HG02884 (cell line): ENCODE measurements around the gene MAN2A2.
"Not testable (repeated sequence)": the region's sequence is repeated elsewhere in the genome, so short reads cannot be mapped to it uniquely, and the experiment has no call there.

Experiments
- ATAC-seq: cut with Tn5 transposase; IDR thresholded peaks from one replicate; pipeline ENCODE4 v1.9.1; 2021; ENCODE audit warnings: mild to moderate bottlenecking, moderate library complexity; ENCODE audit not compliant: unreplicated experiment

The MAN2A2 gene

DNA sequence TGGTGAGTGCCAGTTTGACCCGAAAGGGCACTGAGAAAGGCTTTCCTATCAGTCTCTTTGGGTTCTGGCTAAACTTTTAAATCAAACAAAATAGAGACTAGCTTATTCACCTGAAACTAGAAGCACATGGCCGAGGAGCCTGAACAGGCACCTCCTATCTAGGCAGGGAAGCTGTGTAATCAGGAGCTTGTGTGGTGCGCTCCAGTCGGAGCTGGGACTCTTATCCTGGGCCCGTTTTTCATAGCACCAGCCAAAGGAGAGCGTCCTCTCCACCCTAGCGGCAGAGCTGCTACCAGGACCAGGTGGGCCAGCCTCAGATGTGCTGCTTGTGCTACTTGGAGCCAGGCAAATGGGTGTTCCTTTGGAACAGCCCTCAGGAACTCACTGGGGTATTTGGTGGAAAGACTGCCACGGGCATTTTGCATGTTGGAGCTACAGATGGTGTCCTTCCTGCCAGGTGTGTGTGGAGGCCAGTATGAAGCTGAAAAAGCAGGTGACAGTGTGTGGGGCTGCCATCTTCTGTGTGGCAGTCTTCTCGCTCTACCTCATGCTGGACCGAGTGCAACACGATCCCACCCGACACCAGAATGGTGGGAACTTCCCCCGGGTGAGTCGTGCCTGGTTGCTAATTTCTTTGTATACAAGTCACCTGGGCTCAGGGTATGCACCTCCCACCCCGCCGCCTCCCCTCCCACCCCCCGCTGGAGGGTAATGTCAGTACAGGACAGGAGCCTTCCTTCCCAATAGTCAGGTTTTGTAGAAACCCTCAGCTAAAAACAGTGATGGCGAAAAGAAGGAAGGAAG is 833 bp downstream of the MAN2A2 start:
- no peak for ATAC-seq

DNA sequence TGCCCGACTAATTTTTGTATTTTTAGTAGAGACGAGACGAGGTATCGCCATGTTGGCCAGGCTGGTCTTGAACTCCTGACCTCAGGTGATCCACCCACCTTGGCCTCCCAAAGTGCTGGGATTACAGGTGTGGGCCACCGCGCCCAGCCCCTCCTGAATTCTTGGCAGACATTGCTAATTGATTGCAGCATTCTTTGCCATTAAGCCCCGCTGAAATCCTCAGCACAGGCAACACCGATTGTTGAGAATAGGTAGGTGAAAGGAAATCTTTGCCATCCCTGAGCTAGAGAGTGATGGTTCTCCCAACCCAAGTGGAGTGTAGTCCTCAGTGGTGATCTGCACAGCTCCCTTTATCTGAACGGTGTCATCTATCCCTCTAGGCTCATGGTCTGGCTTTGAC is 1.6 kb downstream of the MAN2A2 start:
- no peak for ATAC-seq

DNA sequence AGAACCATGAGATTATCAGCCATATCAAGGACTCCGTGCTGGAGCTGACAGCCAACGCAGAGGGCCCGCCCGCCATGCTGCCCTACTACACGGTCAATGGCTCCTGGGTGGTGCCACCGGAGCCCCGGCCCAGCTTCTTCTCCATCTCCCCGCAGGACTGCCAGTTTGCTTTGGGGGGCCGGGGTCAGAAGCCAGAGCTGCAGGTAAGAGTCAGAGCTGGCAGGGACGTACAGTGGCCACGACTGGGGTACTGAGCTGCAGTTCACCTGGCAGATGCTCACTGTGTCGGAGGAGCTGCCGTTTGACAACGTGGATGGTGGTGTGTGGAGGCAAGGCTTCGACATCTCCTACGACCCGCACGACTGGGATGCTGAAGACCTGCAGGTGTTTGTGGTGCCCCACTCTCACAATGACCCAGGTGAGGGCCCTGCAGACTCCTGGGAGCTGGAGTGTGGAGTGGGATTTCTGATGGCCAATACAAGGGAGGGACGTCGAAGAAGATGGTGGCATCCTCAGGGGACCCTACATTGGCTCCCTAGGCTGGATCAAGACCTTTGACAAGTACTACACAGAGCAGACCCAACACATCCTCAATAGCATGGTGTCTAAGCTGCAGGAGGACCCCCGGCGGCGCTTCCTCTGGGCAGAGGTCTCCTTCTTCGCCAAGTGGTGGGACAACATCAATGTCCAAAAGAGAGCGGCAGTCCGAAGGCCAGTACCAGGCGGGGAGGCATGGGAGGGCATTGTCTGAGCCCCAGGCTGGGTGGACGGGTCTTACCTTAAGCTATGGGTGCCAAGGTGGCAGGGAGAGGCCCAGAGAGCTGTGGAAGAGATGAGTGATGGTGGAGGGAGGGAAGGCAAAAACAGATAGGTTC is 2.4 kb downstream of the MAN2A2 start:
- ATAC-seq = no peak

DNA sequence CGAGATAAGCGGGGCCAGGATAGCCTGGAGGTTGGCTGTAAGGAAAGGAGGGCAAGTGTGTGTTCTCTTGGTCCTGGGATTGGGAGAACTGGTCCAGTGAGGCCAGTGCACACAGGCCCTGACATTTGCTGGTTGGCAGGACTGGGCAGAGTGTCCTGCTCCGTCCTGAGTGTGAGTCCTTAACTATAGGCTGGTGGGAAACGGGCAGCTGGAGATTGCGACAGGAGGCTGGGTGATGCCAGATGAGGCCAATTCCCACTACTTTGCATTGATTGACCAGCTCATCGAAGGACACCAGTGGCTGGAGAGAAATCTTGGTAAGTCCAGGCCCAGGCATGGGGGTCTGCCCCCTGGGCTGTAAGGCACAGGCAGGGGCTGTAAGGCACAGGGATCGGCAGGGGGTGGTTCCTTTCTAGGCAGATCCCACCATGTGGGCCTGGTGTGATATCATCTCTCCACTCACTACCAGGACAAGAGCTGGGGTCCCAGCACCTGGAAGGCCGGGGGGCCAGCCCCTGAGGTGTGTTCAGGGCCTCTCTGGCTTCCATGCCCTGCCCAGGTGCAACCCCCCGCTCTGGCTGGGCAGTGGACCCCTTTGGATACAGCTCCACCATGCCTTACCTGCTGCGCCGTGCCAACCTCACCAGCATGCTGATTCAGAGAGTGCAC is 3.2 kb downstream of the MAN2A2 start:
- no peak for ATAC-seq

DNA sequence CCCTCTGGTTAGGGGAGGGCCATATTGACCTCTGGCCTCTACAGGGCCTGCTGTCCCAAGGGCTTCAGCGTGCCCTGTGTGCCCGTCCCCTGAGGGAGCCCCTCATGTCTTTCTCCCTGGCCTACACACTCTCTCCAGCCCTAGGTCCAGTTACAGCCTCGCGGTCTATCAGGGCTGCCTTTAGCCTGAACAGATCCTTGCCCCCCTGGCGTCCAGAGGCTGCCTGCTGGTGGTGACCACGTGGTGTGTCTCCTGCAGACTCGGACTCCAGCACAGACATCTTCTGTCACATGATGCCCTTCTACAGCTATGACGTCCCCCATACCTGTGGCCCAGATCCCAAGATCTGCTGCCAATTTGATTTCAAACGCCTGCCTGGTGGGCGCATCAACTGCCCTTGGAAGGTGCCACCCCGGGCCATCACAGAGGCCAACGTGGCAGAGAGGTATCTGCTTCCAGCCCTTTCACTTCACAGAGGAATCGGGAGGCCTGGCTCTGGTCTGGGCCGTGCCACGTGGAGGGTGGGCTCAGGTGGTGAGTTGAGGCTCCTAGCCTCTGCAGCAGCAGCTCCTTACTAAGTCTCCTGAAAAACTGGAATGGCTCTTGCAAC is 4.1 kb downstream of the MAN2A2 start:
- ATAC-seq = no peak

DNA sequence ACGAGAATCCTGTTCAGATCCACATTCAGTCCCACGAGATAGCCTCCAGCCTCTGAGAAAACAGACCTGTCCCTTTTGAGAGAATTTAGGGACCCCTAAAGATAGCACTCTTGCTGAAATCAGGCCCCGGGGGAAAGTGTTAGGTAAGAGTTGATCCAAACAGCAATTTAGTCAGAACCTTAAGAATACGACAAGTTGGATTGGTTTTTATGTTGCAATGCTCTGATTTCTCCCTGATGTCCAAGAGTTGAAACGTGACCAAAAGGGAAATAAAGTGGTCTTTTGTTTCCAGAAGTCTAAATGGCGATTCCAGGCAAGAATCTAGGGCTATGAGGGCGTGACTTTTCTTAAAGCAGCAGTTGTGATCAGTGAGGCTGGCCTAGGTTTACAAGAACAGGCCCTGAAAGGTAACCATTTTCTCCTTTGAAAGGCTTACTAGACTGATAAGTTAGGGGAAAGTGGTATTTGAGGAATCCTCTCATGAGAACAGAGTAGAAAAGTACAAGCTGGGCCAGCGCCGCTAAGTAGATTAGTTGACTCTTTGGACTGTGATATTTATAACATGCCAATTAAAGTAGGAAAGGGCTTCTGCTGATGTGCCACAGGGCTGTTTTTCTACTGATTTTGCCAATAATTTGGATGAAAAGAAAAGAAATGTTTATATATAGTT is 4.9 kb downstream of the MAN2A2 start:
- no peak for ATAC-seq

DNA sequence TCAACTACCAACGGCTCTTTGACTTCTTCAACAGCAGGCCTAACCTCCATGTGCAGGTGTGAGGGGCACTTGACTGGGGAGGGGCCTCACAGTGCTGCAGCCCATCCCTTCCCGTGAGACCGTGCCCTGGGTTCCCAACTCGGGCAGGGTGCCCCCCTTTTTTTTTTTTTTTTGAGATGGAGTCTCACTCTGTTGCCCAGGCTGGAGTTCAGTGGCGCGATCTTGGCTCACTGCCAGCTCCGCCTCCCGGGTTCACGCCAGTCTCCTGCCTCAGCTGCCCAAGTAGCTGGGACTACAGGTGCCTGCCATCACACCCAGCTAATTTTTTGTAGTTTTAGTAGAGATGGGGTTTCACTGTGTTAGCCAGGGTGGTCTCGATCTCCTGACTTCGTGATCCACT is 6.3 kb downstream of the MAN2A2 start:
- not testable (repeated sequence) for ATAC-seq

DNA sequence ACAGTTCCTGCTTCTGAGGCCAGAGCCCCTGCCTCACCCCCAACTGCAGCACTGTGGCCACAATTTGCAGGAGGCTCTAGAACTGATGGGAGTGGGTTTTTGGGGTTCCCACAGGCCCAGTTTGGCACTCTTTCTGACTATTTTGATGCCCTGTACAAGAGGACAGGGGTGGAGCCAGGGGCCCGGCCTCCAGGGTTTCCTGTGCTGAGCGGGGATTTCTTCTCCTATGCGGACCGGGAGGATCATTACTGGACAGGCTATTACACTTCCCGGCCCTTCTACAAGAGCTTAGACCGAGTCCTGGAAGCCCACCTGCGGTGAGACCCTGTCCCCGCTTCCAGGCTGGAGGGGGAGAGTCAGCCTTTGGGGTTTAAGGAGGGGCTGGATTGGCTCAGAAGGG is 6.9 kb downstream of the MAN2A2 start:
- ATAC-seq = no peak

DNA sequence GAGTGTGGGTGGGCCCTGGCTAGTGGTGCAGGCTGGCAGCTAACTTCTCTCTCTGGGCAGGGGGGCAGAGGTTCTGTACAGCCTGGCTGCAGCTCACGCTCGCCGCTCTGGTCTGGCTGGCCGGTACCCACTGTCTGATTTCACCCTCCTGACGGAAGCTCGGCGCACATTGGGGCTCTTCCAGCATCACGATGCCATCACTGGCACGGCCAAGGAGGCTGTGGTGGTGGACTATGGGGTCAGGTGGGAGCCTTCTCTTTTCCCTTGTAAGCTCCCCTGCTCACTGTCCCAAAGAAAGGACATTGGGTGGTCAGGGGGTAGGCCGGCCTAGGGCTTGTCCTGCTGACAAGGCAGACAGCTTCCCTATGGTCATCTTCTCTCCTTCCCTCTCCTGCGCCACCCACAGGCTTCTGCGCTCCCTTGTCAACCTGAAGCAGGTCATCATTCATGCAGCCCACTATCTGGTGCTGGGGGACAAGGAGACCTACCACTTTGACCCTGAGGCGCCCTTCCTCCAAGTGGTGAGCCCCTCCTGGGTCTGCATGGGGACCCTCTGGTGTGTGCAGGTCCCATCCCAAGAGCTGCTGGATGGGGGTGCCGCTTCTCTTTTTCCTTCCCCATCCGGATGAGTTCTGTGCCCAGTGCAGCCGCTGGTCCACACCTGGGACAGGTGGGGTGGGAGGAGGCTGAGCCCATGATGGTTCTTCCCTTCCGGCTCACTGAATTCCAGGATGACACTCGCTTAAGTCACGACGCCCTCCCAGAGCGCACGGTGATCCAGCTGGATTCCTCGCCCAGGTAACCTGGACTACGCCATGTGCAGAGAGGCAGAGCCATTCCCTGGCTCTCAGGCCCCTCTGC is 7.6 kb downstream of the MAN2A2 start:
- ATAC-seq = no peak

DNA sequence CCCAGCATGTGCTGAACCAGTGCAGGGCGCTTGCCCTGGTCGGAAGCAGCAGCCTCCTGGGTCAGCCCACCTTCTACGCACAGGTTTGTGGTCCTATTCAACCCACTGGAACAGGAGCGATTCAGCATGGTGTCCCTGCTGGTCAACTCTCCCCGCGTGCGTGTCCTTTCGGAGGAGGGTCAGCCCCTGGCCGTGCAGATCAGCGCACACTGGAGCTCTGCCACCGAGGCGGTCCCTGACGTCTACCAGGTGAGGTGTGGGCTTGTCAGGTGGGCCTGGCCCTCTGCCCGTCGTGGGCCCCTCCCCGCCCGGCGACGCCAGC is 8.2 kb downstream of the MAN2A2 start:
- no peak for ATAC-seq

DNA sequence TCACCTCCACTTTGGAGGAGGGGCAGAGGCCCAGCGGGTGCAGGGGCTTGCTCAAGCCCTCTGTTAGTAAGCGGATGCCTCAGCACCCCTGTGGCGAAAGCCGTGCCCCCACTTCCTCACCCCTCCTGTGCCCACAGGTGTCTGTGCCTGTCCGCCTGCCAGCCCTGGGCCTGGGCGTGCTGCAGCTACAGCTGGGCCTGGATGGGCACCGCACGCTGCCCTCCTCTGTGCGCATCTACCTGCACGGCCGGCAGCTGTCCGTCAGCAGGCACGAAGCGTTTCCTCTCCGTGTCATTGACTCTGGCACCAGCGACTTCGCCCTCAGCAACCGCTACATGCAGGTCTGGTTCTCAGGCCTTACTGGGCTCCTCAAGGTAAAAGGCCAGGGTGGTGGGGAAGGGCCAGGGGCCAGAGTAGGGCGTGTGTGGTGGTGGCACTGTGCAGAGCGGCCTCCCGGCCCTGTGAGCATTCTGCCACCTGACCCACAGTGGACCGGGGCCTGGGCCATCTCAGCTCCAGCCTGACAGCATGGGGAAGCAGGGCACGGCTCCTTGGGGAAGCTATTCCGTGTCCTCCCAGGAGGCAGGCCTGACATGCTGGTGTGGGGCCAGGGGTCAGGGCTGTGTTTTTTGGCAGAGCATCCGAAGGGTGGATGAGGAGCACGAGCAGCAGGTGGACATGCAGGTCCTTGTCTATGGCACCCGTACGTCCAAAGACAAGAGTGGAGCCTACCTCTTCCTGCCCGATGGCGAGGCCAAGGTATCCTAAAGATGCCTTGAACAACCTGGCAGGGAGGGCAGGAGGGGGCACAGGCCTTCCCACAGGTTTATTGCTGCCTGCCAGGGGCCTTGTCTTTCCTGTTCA is 9.0 kb downstream of the MAN2A2 start:
- no peak for ATAC-seq

DNA sequence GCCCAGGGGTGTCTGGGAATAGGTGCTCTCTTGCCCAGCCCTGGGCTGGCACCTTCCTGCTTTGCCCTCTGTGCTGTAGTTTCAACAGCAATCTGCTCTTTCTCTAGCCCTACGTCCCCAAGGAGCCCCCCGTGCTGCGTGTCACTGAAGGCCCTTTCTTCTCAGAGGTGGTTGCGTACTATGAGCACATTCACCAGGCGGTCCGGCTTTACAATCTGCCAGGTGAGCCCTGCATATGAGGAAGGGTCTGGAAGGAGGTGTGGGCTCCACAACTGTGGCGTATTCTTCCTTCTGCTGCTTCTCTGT is 9.6 kb downstream of the MAN2A2 start:
- no peak for ATAC-seq

DNA sequence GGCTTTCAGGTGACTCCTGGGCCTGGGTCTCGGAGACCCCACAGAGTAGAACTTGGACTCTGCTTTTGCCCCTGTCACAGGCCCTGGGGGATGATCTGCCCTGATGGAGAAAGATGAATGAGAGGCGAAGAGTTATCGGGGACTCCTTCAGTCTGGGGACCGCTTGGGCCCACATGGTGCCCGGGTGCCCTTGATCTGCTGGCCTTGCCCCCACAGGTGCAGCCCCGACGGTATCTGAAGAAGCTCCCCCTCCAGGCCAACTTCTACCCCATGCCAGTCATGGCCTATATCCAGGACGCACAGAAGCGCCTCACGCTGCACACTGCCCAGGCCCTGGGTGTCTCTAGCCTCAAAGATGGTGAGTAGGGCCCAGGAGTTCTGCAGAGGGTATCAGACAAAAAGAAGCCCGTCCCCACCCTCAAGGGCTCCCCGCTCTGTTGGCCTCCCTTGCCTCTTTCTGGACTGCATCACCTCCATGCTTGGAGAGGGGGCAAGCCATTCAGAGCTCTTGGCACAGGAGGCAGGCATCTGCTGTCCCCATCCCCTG is 10.4 kb downstream of the MAN2A2 start:
- ATAC-seq = no peak

DNA sequence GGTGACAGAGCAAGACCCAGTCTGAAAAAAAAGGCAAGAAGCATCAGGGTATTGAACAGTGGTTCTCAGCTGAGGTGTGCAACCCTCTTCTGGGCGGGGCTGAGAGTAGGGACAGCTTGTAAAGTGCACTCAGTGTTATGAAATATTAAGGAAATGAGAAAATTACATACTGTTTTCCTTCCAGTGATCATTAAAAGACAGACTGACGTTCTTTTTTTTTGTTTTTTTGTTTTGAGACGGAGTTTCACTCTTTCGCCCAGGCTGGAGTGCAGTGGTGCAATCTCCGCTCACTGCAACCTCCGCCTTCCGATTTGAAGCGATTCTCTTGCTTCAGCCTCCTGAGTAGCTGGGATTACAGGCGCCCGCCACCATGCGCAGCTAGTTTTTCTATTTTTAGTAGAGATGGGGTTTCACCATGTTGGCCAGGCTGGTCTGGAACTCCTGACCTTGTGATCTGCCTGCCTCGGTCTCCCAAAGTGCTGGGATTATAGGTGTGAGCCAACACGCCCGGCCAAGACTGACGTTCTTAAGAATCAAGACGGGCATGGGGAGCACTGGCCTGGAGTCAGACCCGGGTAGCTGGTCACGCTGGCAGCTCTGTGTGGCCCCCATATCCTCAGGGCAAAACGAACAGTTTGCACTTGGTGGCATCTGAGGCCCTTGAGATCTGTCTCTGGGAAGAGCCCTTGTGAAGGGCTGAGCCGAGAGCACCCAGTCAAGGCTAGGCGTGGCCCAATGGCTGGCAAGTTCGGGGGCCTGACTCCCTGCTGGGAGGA is 11.4 kb downstream of the MAN2A2 start:
- no peak for ATAC-seq

DNA sequence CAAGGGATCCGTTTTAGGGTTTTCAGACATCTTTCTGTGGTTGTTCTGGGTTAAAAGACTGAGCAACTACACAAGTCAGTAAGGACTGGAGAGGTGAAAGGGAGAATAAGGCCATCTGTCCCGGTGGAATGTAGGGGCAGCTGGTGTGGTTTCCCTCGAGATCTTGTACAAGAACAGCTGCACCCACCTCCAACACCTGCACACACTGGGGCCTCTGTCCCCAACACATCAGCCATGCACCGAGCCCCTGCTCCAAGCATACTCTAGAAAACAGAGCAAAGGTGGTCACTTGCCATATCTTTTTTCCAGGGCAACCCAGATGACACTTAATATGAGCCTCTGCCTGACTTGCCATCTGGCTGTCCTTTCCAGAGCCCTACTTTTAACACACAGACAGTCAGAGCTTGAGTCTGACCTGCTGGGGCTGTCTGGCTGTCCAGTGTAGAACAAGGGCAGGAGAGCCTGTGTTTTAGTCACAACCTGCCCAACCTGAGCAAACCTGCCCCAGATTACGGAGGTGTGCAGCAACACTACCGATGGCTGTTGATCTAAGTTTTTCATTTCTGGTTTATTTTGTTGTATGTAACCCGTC is 12.2 kb downstream of the MAN2A2 start:
- ATAC-seq = no peak

DNA sequence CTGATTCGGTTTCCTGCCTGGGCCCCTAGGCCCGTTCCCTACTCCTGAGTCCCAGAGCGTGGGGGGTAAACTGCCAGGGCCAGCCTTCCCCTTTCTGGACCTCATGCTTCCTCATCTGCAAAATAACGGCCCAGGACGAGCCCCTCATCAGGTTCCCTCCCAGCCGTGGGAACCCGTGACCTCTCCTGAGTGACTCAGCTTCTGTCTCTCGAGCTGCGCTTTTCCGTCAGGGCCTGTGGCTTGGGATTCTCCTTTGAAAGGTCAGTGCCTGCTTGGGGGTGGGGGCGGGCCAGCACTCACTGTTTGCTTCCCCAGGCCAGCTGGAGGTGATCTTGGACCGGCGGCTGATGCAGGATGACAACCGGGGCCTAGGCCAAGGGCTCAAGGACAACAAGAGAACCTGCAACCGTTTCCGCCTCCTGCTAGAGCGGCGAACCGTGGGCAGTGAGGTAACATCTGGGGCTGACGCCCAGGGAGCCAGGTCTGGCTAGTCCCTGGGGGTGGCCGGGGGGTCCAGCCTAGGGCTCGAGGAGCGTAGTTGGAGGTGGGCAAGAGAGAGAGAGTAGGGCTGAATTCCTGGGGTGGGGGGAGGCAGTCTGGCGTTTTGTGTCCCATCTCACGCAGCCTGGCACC is 12.8 kb downstream of the MAN2A2 start:
- no peak for ATAC-seq

DNA sequence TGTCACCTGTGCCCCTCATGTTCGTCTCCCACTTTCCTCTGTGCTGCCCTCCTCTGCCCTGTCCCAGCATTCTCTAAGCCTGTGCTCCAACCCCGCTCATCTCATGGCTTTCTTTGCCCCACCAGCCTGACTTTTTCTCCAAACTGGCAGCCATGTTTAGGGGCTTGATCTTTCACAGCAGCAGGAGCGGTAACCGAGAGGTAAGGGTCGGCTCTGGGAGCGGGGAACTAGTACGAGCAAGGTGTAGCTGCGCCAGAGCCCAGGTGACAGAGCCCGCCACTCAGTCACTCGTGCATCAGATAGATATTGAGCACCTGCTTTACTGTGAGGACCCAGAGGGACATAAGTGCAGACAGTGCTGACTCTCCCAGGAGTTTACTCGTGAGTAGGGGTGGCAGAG is 13.4 kb downstream of the MAN2A2 start:
- no peak for ATAC-seq
